HCT116 (cell line): ENCODE measurements around the gene IL1F10. TPM values are rescaled to one million over a fixed set of nuclear protein-coding genes. Genes with fewer than 3 reads are reported as not detected.

Source experiments
- ATAC-seq: fragments of 200-7000 bp; cut with Tn5 transposase; 2 replicates; pipeline ENCODE4 v1.9.1; 2020; ENCODE audit warnings: mild to moderate bottlenecking, moderate library complexity
- BruUV-seq: library from RNA; stranded (reverse); fragments of 400-500 nt; replicated peaks from 2 replicates; lab custom pipeline; 2021; lab: Mats Ljungman, UMichigan
- CTCF ChIA-PET: fragments of 300-600 bp; sonication (Branson Sonifier 250); formaldehyde crosslinking; loops from one replicate; lab custom pipeline; 2021; ENCODE audit warnings: antibody characterized with exemption; lab: Charles Lee
- POLR2A ChIA-PET: fragments of 300-600, 350-600 bp; sonication (Branson Sonifier 250); formaldehyde crosslinking; loops from one replicate; lab custom pipeline; 2021; ENCODE audit warnings: antibody characterized with exemption; lab: Charles Lee
- RAD21 ChIA-PET, 2 experiments: fragments of 300-600 bp; sonication (Branson Sonifier 250); formaldehyde crosslinking; loops; one replicate each; lab custom pipeline; 2023; ENCODE audit warnings: low total read pairs in 2 of 2; ENCODE audit not compliant: uncharacterized antibody in 2 of 2, unreplicated experiment in 2 of 2, low non-redundant PET in 1 of 2; lab: Charles Lee
- DNase-seq: peaks from one replicate; pipeline ENCODE4 v3.0.0-alpha.2; 2010; ENCODE audit warnings: low read depth, low spot score
- H2AFZ ChIP-seq: fragments of 200-600 bp; shearing (Covaris generic), sonication (generic); 2 replicates; pipeline ENCODE4 v1.6.1; 2017; ENCODE audit warnings: low read depth, mixed run types, mixed read lengths, antibody characterized with exemption, low read length; ENCODE audit not compliant: poor library complexity, severe bottlenecking
- H3K27ac ChIP-seq: 2 replicates; pipeline ENCODE4 v1.5.1; 2012; ENCODE audit warnings: low read depth, low read length
- H3K27me3 ChIP-seq: fragments of 200-600 bp; sonication (generic); 2 replicates; pipeline ENCODE4 v1.6.1; 2016; ENCODE audit warnings: mixed run types, low read length, mixed read lengths; ENCODE audit not compliant: insufficient read depth
- H3K36me3 ChIP-seq, 2 experiments: fragments of 200-500 bp in 1 of 2; fragments of 200-600 bp in 1 of 2; sonication (Bioruptor generic) in 1 of 2; sonication (generic) in 1 of 2; 2 replicates each; pipeline versions ENCODE4 v1.5.1 to v1.6.1; 2014 to 2016; ENCODE audit warnings: low read length in 2 of 2, inconsistent platforms in 1 of 2, mixed read lengths in 1 of 2, mixed run types in 1 of 2; ENCODE audit not compliant: insufficient read depth in 2 of 2, control insufficient read depth in 1 of 2
- H3K4me1 ChIP-seq, 2 experiments: fragments of 200-600 bp in 1 of 2; sonication (generic) in 1 of 2; 2 replicates each; pipeline versions ENCODE4 v1.5.1 to v1.6.1; 2012 to 2017; ENCODE audit warnings: low read length in 2 of 2, inconsistent platforms in 1 of 2, mild to moderate bottlenecking in 1 of 2, mixed read lengths in 1 of 2, mixed run types in 1 of 2, moderate library complexity in 1 of 2; ENCODE audit not compliant: insufficient read depth in 2 of 2, control insufficient read depth in 1 of 2
- H3K4me2 ChIP-seq: fragments of 200-600 bp; sonication (generic); 2 replicates; pipeline ENCODE4 v1.6.1; 2017; ENCODE audit warnings: mixed run types, low read length, mixed read lengths
- H3K4me3 ChIP-seq, 2 experiments: fragments of 200-600 bp in 1 of 2; sonication (generic) in 1 of 2; replicated peaks in 1 of 2; 2 replicates each; pipeline ENCODE4 v1.5.1; 2011 to 2016; ENCODE audit warnings: low read length in 2 of 2, control low read depth in 1 of 2, low read depth in 1 of 2, mild to moderate bottlenecking in 1 of 2, mixed read lengths in 1 of 2, mixed run types in 1 of 2
- H3K79me2 ChIP-seq: fragments of 200-600 bp; sonication (generic); 2 replicates; pipeline ENCODE4 v1.6.1; 2017; ENCODE audit warnings: mild to moderate bottlenecking, mixed run types, low read length, moderate library complexity, mixed read lengths; ENCODE audit not compliant: insufficient read depth
- H3K9ac ChIP-seq: fragments of 200-600 bp; sonication (generic); 2 replicates; pipeline ENCODE4 v1.6.1; 2016; ENCODE audit warnings: low read length, mixed read lengths
- H3K9me2 ChIP-seq: fragments of 200-600 bp; sonication (generic), shearing (Covaris generic); 2 replicates; pipeline ENCODE4 v1.6.1; 2017; ENCODE audit warnings: mixed run types, mild to moderate bottlenecking, moderate library complexity; ENCODE audit not compliant: insufficient read depth
- H3K9me3 ChIP-seq, 2 experiments: fragments of 200-500 bp in 1 of 2; fragments of 200-600 bp in 1 of 2; sonication (Bioruptor generic) in 1 of 2; sonication (generic) in 1 of 2; 2 replicates each; pipeline ENCODE4 v1.6.1; 2014 to 2017; ENCODE audit warnings: low read length in 2 of 2, mixed read lengths in 2 of 2, inconsistent platforms in 1 of 2, low read depth in 1 of 2, mild to moderate bottlenecking in 1 of 2, mixed run types in 1 of 2, moderate library complexity in 1 of 2; ENCODE audit not compliant: control insufficient read depth in 1 of 2, insufficient read depth in 1 of 2
- H4K20me1 ChIP-seq: fragments of 200-600 bp; sonication (generic), shearing (Covaris generic); 2 replicates; pipeline ENCODE4 v1.6.1; 2017; ENCODE audit warnings: mixed run types, mild to moderate bottlenecking, moderate library complexity; ENCODE audit not compliant: insufficient read depth
- CBX3 ChIP-seq: IDR thresholded peaks from 2 replicates; pipeline ENCODE4 v1.6.1; 2012; ENCODE audit warnings: low read depth
- CEBPB ChIP-seq: IDR thresholded peaks from 2 replicates; pipeline ENCODE4 v1.6.1; 2012; ENCODE audit warnings: low read depth
- ELF1 ChIP-seq: IDR thresholded peaks from 2 replicates; pipeline ENCODE4 v1.6.1; 2012; ENCODE audit warnings: low read depth, borderline replicate concordance
- EZH2 ChIP-seq: fragments of 200-600 bp; sonication (generic); IDR thresholded peaks from 2 replicates; pipeline ENCODE4 v1.6.1; 2017; ENCODE audit warnings: antibody characterized with exemption, mixed run types
- FOSL1 ChIP-seq: IDR thresholded peaks from 2 replicates; pipeline ENCODE4 v1.6.1; 2012; ENCODE audit warnings: low read depth
- POLR2A ChIP-seq: IDR thresholded peaks from 2 replicates; pipeline ENCODE4 v1.7.0; 2011; ENCODE audit warnings: borderline replicate concordance; ENCODE audit not compliant: insufficient read depth, insufficient read length; ENCODE audit errors: extremely low read depth
- RAD21 ChIP-seq: IDR thresholded peaks from 2 replicates; pipeline ENCODE4 v1.6.1; 2012; ENCODE audit warnings: low read depth, mild to moderate bottlenecking
- SIN3A ChIP-seq: IDR thresholded peaks from 2 replicates; pipeline ENCODE4 v1.6.1; 2012; ENCODE audit warnings: low read depth
- SP1 ChIP-seq: IDR thresholded peaks from 2 replicates; pipeline ENCODE4 v1.6.1; 2012; ENCODE audit warnings: low read depth
- SRF ChIP-seq: IDR thresholded peaks from 2 replicates; pipeline ENCODE4 v1.6.1; 2012; ENCODE audit warnings: low read depth
- TCF7L2 ChIP-seq: IDR thresholded peaks from 2 replicates; pipeline ENCODE4 v1.7.0; 2011; ENCODE audit warnings: borderline replicate concordance, inconsistent platforms; ENCODE audit not compliant: insufficient read depth, insufficient read length; ENCODE audit errors: extremely low read depth
- YY1 ChIP-seq: IDR thresholded peaks from 2 replicates; pipeline ENCODE4 v1.6.1; 2011; ENCODE audit warnings: low read length, low read depth, moderate library complexity, mild to moderate bottlenecking; ENCODE audit not compliant: insufficient replicate concordance; ENCODE audit errors: extremely low read depth
- intact Hi-C: fragments of 100-400 bp; cut with micrococcal nuclease; formaldehyde crosslinking; loops from 2 replicates; pipeline ENCODE4 v1.10.0; 2022
- total RNA-seq: library from RNA; stranded (reverse); gene quantifications from one replicate; pipeline ENCODE4 v1.2.1, GENCODE V29; 2021; ENCODE audit not compliant: unreplicated experiment

The IL1F10 gene
- total RNA-seq, 1 experiment from 2014 or later = not detected

GRCh38 chr2:113068249-113068648, 479 bp downstream of the IL1F10 start (continued):
- TF ChIP-seq POLR2A (no peak), SIN3A (no peak)

GRCh38 chr2:113068706-113069485, 1.1 kb downstream of the IL1F10 start:
- no peaks in the 10 kb centered on the region for H3K9me3 ChIP-seq
- H3K4me1 ChIP-seq = peaks cover 0 to 6% of the 10 kb centered on the region in 2 experiments; a peak in 2 of 4 replicates
- no TSS peak for BruUV-seq
- H3K36me3 ChIP-seq = no peaks in the 10 kb centered on the region
- intact Hi-C loops = no loop called here
- no peak overlapping the region for H3K4me2 ChIP-seq
- no peak overlapping the region for H2AFZ ChIP-seq
- ChIA-PET RAD21 (no interaction called here), CTCF (interaction anchor here (1.2 kb wide), 1 partner anchor 9 kb away, joined by 5 read pairs; no protein-coding TSS in a partner anchor), POLR2A (no interaction called here)
- H3K27ac ChIP-seq = no peak overlapping the region
- ATAC-seq (no peak), DNase-seq (no peak)
- no peak overlapping the region for H3K9ac ChIP-seq
- no peaks in the 10 kb centered on the region for H3K27me3 ChIP-seq
- no peaks in the 10 kb centered on the region for H3K9me2 ChIP-seq
- H3K4me3 ChIP-seq = no peak overlapping the region
- H4K20me1 ChIP-seq = no peaks in the 10 kb centered on the region
- H3K79me2 ChIP-seq = no peaks in the 10 kb centered on the region
- TF ChIP-seq TCF7L2 (no peak), SIN3A (no peak), CBX3 (no peak), EZH2 (no peak), ELF1 (no peak), RAD21 (no peak), CEBPB (no peak), SRF (no peak), YY1 (no peak), FOSL1 (no peak), SP1 (no peak)
